HG03432 (cell line): ENCODE measurements around the gene C3orf20.
"Not testable (repeated sequence)": the region's sequence is repeated elsewhere in the genome, so short reads cannot be mapped to it uniquely, and the experiment has no call there.

Experiments
- ATAC-seq: cut with Tn5 transposase; IDR thresholded peaks from one replicate; pipeline ENCODE4 v1.9.1; 2021; ENCODE audit warnings: mild to moderate bottlenecking, moderate library complexity; ENCODE audit not compliant: unreplicated experiment

Gene C3orf20

GRCh38 chr3:14793858-14794234, 118.9 kb downstream of the C3orf20 start:
- ATAC-seq = no peak

GRCh38 chr3:14794435-14794834, 119.5 kb downstream of the C3orf20 start:
- ATAC-seq = no peak

- no peak for ATAC-seq
Measured at GRCh38 chr3:14795996-14796395, 121.1 kb downstream of the C3orf20 start.

GRCh38 chr3:14796403-14797077, 121.6 kb downstream of the C3orf20 start:
- no peak for ATAC-seq

GRCh38 chr3:14797731-14798130, 122.8 kb downstream of the C3orf20 start:
- ATAC-seq = no peak

GRCh38 chr3:14798231-14798630, 123.3 kb downstream of the C3orf20 start:
- ATAC-seq = no peak

- ATAC-seq = no peak
Measured at GRCh38 chr3:14799146-14799545, 124.2 kb downstream of the C3orf20 start.

- ATAC-seq = no peak
Measured at GRCh38 chr3:14801031-14801430, 126.1 kb downstream of the C3orf20 start.

- no peak for ATAC-seq
Measured at GRCh38 chr3:14801668-14802380, 126.9 kb downstream of the C3orf20 start.

- ATAC-seq = no peak
Measured at GRCh38 chr3:14802381-14802731, 127.4 kb downstream of the C3orf20 start.

- ATAC-seq = no peak
Measured at GRCh38 chr3:14803101-14803980, 128.4 kb downstream of the C3orf20 start.

GRCh38 chr3:14803981-14804834, 129.3 kb downstream of the C3orf20 start:
- ATAC-seq = no peak

GRCh38 chr3:14804835-14805780, 130.2 kb downstream of the C3orf20 start:
- no peak for ATAC-seq

GRCh38 chr3:14805961-14806537, 131.1 kb downstream of the C3orf20 start:
- ATAC-seq = no peak

- ATAC-seq = no peak
Measured at GRCh38 chr3:14806641-14807263, 131.8 kb downstream of the C3orf20 start.

GRCh38 chr3:14808025-14808424, 133.1 kb downstream of the C3orf20 start:
- no peak for ATAC-seq

- ATAC-seq = no peak
Measured at GRCh38 chr3:14808502-14809266, 133.7 kb downstream of the C3orf20 start.

- ATAC-seq = not testable (repeated sequence)
Measured at GRCh38 chr3:14809611-14810010, 134.7 kb downstream of the C3orf20 start.
